Measurements from ENCODE around the gene NOTCH4.

DNA sequence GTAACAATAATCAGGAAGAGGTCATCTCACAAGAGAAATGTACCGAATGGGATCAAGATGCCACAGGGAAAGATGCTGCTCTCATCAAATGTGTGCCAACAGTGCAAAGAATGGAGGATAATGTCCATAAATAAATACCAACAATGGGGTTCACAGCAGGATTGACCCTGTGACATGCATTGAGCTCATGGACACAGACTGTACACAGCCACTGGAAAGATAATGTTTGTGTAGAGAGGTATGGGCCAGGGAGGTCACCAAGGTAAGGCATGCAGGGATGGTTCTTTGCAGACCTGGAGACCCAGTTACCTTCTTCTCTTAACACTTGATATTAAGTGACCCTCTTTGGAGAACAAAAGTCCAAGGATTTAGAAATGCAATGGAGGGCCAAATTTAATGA lies 49.5 kb downstream of the NOTCH4 start:
- TF ChIP-seq, protein P1, sequence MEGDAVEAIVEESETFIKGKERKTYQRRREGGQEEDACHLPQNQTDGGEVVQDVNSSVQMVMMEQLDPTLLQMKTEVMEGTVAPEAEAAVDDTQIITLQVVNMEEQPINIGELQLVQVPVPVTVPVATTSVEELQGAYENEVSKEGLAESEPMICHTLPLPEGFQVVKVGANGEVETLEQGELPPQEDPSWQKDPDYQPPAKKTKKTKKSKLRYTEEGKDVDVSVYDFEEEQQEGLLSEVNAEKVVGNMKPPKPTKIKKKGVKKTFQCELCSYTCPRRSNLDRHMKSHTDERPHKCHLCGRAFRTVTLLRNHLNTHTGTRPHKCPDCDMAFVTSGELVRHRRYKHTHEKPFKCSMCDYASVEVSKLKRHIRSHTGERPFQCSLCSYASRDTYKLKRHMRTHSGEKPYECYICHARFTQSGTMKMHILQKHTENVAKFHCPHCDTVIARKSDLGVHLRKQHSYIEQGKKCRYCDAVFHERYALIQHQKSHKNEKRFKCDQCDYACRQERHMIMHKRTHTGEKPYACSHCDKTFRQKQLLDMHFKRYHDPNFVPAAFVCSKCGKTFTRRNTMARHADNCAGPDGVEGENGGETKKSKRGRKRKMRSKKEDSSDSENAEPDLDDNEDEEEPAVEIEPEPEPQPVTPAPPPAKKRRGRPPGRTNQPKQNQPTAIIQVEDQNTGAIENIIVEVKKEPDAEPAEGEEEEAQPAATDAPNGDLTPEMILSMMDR (IDR thresholded peaks at IDR 0.05): no peak
- TF ChIP-seq POLR2AphosphoS5 (IDR thresholded peaks at IDR 0.05) (no peak), POLR2A (IDR thresholded peaks at IDR 0.05) (no peak)
